Measurements from ENCODE around the gene BDKRB2. TPM values are rescaled to one million over a fixed set of nuclear protein-coding genes. Genes with fewer than 3 reads are reported as not detected.

The BDKRB2 gene
- total RNA-seq, 1 experiment from 2014 or later, result 0.15 TPM

DNA sequence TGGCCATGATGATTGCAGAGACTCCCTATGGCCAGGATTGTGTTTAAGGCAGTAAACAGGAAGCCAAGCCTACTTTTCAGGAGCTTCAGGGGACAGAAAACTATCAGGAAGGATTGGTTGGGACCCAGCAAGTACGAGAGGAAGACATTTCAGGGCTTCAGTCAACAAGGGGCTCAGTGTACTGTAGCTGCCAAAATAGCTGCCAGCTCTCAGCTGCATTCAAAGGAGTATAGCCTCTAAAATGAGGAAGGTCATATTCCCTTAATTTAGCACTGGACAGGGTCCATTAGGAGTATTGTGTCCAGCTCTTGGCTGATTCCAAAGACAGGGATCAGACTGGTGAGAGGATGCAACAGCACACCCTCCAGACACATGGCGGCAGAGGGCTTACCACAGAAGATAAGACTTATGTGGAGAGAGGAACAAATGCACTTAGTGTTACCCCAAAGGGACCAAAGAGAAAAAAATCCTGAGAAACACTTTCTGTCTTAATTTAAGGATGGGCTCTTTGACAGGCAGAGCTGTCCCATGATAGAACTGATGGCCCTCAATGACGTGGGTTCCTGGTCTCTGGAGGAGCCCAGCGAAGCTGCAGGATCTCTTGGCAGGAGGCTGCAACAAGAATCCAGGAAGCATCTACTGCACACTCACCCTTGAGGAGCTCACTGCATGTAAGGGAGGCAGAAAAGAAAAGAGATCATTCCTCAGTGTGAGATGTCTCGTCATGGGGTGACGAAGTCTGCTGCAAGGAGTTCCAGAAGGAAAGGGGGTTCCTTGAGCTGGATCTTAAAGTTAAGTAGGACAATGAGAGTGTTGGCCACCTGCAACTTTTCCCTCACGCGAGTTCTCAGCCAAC is 66.2 kb downstream of the BDKRB2 start:
- Histone ChIP-seq H2BK120ac (ENCODE audit: low read depth, low read length, poor library complexity, severe bottlenecking) (no peak overlapping the region), H2BK5ac (ENCODE audit: insufficient read length, low read length) (no peak overlapping the region), H2BK15ac (ENCODE audit: low read depth, low read length) (no peak overlapping the region), H3K27ac (ENCODE audit: insufficient read length, low read depth, low read length) (no peak overlapping the region), H3T11ph (ENCODE audit: low read length) (no peak overlapping the region), H3K18ac (ENCODE audit: insufficient read length, low read depth, low read length) (no peak overlapping the region), H3K9ac (ENCODE audit: extremely low read depth, insufficient read length, low read length) (no peak overlapping the region), H3K79me1 (ENCODE audit: insufficient read depth, low read depth, low read length, poor library complexity, severe bottlenecking) (no peaks in the 10 kb centered on the region), H2BK20ac (ENCODE audit: low read depth, low read length, poor library complexity, severe bottlenecking) (no peak overlapping the region), H4K20me1 (ENCODE audit: control insufficient read depth, insufficient read depth, insufficient read length) (no peaks in the 10 kb centered on the region), H2AK5ac (ENCODE audit: insufficient read length, low read length) (no peak overlapping the region), H3K4ac (ENCODE audit: low read depth, low read length) (no peak overlapping the region), H3K9me3 (ENCODE audit: control insufficient read depth, low read depth, low read length) (no peaks in the 10 kb centered on the region), H4K91ac (ENCODE audit: insufficient read length, low read depth, low read length) (no peak overlapping the region), H3K79me2 (ENCODE audit: insufficient read depth, low read length) (no peaks in the 10 kb centered on the region), H3K23me2 (ENCODE audit: insufficient read length, low read depth, low read length, poor library complexity, severe bottlenecking) (no peaks in the 10 kb centered on the region), H2AFZ (ENCODE audit: low read length) (no peak overlapping the region), H3K23ac (ENCODE audit: insufficient read length, low read depth, low read length) (no peak overlapping the region), H3K56ac (ENCODE audit: insufficient read length, low read depth, low read length) (no peak overlapping the region), H2BK12ac (ENCODE audit: insufficient read length, low read depth, low read length) (no peak overlapping the region), H4K5ac (ENCODE audit: insufficient read length, low read depth, low read length) (no peak overlapping the region), H4K8ac (replicated peaks; ENCODE audit: insufficient read length, low read depth, low read length) (no peak overlapping the region), H3K4me1 (ENCODE audit: insufficient read depth, low read length) (no peaks in the 10 kb centered on the region), H3K4me2 (ENCODE audit: insufficient read depth, insufficient read length, low read length) (no peak overlapping the region), H3K27me3 (ENCODE audit: insufficient read depth, low read length) (no peaks in the 10 kb centered on the region), H3K14ac (ENCODE audit: insufficient read depth, low read length) (no peak overlapping the region)
- DNase-seq, result peak; percentile 11
- peaks cover 2% of the 10 kb centered on the region for H3K27me3 Mint-ChIP-seq (ENCODE audit: low read depth)
- peaks cover 16 to 22% of the 10 kb centered on the region in 2 experiments; a peak in 4 of 5 replicates for H3K9me3 Mint-ChIP-seq
- H3K4me3 Mint-ChIP-seq, result no peak overlapping the region
- peaks cover 0 to 3% of the 10 kb centered on the region in 2 experiments; a peak in 2 of 4 replicates for H3K4me1 Mint-ChIP-seq
- TF ChIP-seq, protein P1, sequence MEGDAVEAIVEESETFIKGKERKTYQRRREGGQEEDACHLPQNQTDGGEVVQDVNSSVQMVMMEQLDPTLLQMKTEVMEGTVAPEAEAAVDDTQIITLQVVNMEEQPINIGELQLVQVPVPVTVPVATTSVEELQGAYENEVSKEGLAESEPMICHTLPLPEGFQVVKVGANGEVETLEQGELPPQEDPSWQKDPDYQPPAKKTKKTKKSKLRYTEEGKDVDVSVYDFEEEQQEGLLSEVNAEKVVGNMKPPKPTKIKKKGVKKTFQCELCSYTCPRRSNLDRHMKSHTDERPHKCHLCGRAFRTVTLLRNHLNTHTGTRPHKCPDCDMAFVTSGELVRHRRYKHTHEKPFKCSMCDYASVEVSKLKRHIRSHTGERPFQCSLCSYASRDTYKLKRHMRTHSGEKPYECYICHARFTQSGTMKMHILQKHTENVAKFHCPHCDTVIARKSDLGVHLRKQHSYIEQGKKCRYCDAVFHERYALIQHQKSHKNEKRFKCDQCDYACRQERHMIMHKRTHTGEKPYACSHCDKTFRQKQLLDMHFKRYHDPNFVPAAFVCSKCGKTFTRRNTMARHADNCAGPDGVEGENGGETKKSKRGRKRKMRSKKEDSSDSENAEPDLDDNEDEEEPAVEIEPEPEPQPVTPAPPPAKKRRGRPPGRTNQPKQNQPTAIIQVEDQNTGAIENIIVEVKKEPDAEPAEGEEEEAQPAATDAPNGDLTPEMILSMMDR (conservative IDR thresholded peaks at IDR 0.05), result no peak
- no CpG with 5 or more reads among the region's 8 CpGs for whole genome bisulfite sequencing (ENCODE audit: extremely low coverage, insufficient read length, low lambda C conversion rate)
- peaks cover 4 to 11% (median 4%) of the 10 kb centered on the region in 3 experiments; a peak in 3 of 7 replicates for H3K36me3 Mint-ChIP-seq (ENCODE audit: insufficient read depth in 1 of 3, low read depth in 3 of 3)
- H3K27ac Mint-ChIP-seq, result no peak overlapping the region
